ENCODE data around the gene SWAP70. TPM values are rescaled to one million over a fixed set of nuclear protein-coding genes. Genes with fewer than 3 reads are reported as not detected.

SWAP70 gene
- total and polyA plus RNA-seq, 10 of the 15 experiments (the other 5 are each of a cell fraction or from before 2014, with no cell fraction given): 20.6 to 62.4 (median 41.7) TPM

- TF ChIP-seq REST (IDR thresholded peaks at IDR 0.05; ENCODE audit: low read depth, low read length): no peak
- peak; percentile 62 for TF ChIP-seq MEF2B (IDR thresholded peaks at IDR 0.05; ENCODE audit: partially characterized antibody, poor library complexity, severe bottlenecking)
- TF ChIP-seq SPI1 (IDR thresholded peaks at IDR 0.05; ENCODE audit: borderline replicate concordance, insufficient read depth, low read depth, low read length): peak; percentile 84
- TF ChIP-seq ZNF384 (IDR thresholded peaks at IDR 0.05; ENCODE audit: borderline replicate concordance, low read depth, low read length): no peak
- TF ChIP-seq IRF4 (IDR thresholded peaks at IDR 0.05; ENCODE audit: low read depth, low read length): peak; percentile 66; the same call in 1 of the 2 replicates
- TF ChIP-seq ZBTB33 (IDR thresholded peaks at IDR 0.05): no peak
- TF ChIP-seq KAT2A (conservative IDR thresholded peaks at IDR 0.05; ENCODE audit: control insufficient read depth, low read depth, low read length): no peak
- TF ChIP-seq RFX5 (IDR thresholded peaks at IDR 0.05; ENCODE audit: low read depth, low read length): no peak
- TF ChIP-seq GABPA (IDR thresholded peaks at IDR 0.05; ENCODE audit: low read depth): no peak
- no peak for TF ChIP-seq RAD21 (IDR thresholded peaks at IDR 0.05; ENCODE audit: insufficient read depth, low read depth, low read length)
- TF ChIP-seq E2F4 (IDR thresholded peaks at IDR 0.05; ENCODE audit: low read depth, low read length): no peak
- 0 out of 2 replicates have a peak, but pooled peaks have one; percentile 64 for TF ChIP-seq CBX5 (IDR thresholded peaks at IDR 0.05; ENCODE audit: low read depth)
- no peak for TF ChIP-seq PAX8 (IDR thresholded peaks at IDR 0.05)
- TF ChIP-seq GATAD2B (conservative IDR thresholded peaks at IDR 0.05; ENCODE audit: low read depth): peak; percentile 60; the same call in 1 of the 2 replicates
- TF ChIP-seq POLR2A (IDR thresholded peaks at IDR 0.05; ENCODE audit: low read depth, low read length): no peak
- no peak for TF ChIP-seq YY1 (IDR thresholded peaks at IDR 0.05; ENCODE audit: low read depth, low read length)
- no peak for TF ChIP-seq ZBTB11 (CRISPR knock-in tag; IDR thresholded peaks at IDR 0.05)
- no peak for TF ChIP-seq NR2C2 (IDR thresholded peaks at IDR 0.05; ENCODE audit: borderline replicate concordance, control insufficient read depth, insufficient read length, low read depth)
- TF ChIP-seq TAF1 (IDR thresholded peaks at IDR 0.05; ENCODE audit: borderline replicate concordance, low read depth, low read length): no peak
Measured at GRCh38 chr11:9745411-9746211, 81.7 kb downstream of the SWAP70 start (continued).

Measured in GM12878 (cell line).